GM21390 (cell line): ENCODE measurements around the gene RBPJL.
A peak's percentile ranks its signal among the peaks of the same experiment; 100 is the strongest.

Experiments used
- ATAC-seq: cut with Tn5 transposase; IDR thresholded peaks from one replicate; pipeline ENCODE4 v1.9.1; 2021; ENCODE audit not compliant: unreplicated experiment

The RBPJL gene

GRCh38 chr20:45316150-45317080 is 9.8 kb downstream of the RBPJL start:
- no peak for ATAC-seq

GRCh38 chr20:45317826-45318225 is 11.2 kb downstream of the RBPJL start:
- ATAC-seq: no peak

GRCh38 chr20:45318386-45318939 is 11.8 kb downstream of the RBPJL start:
- no peak for ATAC-seq

- no peak for ATAC-seq
Measured at GRCh38 chr20:45318948-45319347, 12.3 kb downstream of the RBPJL start.

- peak; percentile 45 for ATAC-seq
Measured at GRCh38 chr20:45320948-45321595, 14.4 kb downstream of the RBPJL start.

GRCh38 chr20:45322952-45323383 is 16.3 kb downstream of the RBPJL start:
- ATAC-seq: no peak

- ATAC-seq: no peak
Measured at GRCh38 chr20:45323731-45324130, 17.1 kb downstream of the RBPJL start.

- no peak for ATAC-seq
Measured at GRCh38 chr20:45325371-45325770, 18.7 kb downstream of the RBPJL start.

- ATAC-seq: no peak
Measured at GRCh38 chr20:45328451-45328850, 21.8 kb downstream of the RBPJL start.

- no peak for ATAC-seq
Measured at GRCh38 chr20:45329497-45330319, 23.1 kb downstream of the RBPJL start.

- ATAC-seq: no peak
Measured at GRCh38 chr20:45330476-45330875, 23.8 kb downstream of the RBPJL start.

- ATAC-seq: no peak
Measured at GRCh38 chr20:45336530-45337366, 30.1 kb downstream of the RBPJL start.

GRCh38 chr20:45337367-45338120 is 30.9 kb downstream of the RBPJL start:
- no peak for ATAC-seq

- ATAC-seq: no peak
Measured at GRCh38 chr20:45338121-45339030, 31.7 kb downstream of the RBPJL start.

GRCh38 chr20:45339084-45339483 is 32.4 kb downstream of the RBPJL start:
- no peak for ATAC-seq

- ATAC-seq: no peak
Measured at GRCh38 chr20:45339799-45340198, 33.2 kb downstream of the RBPJL start.

GRCh38 chr20:45340236-45340847 is 33.7 kb downstream of the RBPJL start:
- ATAC-seq: no peak

- ATAC-seq: no peak
Measured at GRCh38 chr20:45340951-45341350, 34.3 kb downstream of the RBPJL start.
